Gastroesophageal sphincter (tissue), 3 donors: ENCODE data around the gene TLK2.

Experiments used
- CTCF ChIP-seq, 4 experiments: fragments of 200-600 bp in 2 of 4; fragments of 450-650 bp in 2 of 4; sonication (generic) in 1 of 4; IDR thresholded peaks; one replicate each; pipeline ENCODE4 v1.5.1; 2017 to 2019; ENCODE audit warnings: antibody characterized with exemption in 4 of 4, mild to moderate bottlenecking in 2 of 4, moderate library complexity in 2 of 4
- EP300 ChIP-seq: sonication (generic); formaldehyde crosslinking; IDR thresholded peaks from one replicate; pipeline ENCODE4 v1.6.1; 2017; ENCODE audit warnings: antibody characterized with exemption, mild to moderate bottlenecking
- POLR2A ChIP-seq, 2 donors: fragments of 450-650 bp; IDR thresholded peaks; one replicate each; pipeline ENCODE4 v1.6.1; 2017; ENCODE audit warnings: antibody characterized with exemption in 2 of 2, mild to moderate bottlenecking in 2 of 2, moderate library complexity in 1 of 2

DNA sequence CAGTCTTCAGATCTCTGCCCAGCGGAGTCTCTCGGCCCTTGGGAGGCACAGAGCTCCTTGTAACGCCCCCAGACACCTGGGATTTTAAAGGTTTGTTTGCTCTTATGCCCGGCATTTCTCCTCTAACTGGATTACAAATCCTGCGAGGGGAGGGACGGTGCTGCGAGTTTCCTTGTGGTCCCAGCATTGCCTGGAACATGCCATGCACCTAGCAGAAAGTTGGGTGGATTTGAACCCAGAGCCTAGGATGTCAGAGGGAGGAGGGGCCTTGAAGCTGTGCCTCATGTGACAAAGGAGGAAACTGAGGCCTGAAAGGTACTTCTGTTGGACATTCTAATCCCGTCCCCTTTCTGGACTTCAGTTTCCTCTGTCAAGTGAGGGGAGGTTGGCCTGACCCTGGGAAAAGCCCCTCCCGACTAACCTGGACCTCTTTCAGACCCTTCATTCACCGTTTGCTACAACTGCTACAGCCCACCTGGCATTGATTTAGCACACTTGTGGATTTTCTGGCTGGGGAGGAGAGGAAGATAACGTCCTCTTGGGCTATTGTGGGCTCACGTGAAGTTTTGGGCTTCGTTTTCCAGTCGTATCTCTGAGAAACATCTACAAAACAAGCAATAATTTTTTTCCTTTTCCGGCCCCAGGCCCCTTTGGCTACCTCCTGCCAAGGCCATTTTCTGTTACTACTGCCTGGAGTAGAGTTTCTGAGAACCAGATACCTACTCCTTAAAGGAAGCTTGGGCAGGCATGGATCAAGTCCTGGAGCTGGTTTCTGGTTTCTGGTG lies 179.7 kb downstream of the TLK2 start:
- TF ChIP-seq CTCF (IDR thresholded peaks at IDR 0.05) (no peak), POLR2A (IDR thresholded peaks at IDR 0.05) (no peak), EP300 (no peak)
